ENCODE data around the gene BBX.

The BBX gene

DNA sequence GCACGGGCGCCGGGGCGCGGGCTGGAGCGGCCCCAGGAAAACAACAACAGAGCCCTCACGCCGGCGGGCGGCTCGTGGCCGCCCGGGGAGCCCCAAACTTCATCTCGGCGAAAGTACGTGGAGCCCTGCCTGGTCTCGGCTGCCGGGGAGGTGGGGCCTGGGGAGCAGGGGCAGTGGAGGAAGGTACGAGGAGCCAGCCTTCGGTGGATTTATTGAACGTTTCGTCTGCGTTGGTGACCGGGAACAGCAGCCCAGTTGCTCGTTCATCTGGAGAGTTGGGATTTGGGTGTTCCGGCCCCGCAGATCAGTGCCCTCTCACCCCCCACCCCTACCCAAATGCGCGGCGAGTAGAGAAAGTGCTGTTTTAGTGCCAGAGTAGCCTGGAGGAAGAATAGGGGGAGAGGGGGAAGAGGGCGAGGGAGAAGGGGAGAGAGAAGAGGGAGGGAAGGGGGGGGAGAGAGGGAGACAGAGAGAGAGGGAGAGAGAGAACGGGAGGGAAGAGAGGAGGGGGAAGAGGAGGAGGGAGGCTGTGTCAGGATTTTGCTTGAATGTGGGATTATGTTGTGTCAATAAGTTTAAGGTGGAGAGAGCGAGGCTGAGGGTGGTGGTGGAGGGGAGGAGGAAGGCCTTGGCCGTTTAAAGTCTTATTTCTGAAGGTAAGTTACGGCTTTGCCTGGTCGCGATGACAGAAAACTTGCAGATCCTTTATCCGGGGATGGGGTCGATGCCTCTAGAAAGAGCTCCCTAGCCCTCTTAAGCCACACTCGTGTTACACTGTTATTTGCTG lies 970 bp downstream of the BBX start:
- DNase-seq: peak; percentile 68 to 82

DNA sequence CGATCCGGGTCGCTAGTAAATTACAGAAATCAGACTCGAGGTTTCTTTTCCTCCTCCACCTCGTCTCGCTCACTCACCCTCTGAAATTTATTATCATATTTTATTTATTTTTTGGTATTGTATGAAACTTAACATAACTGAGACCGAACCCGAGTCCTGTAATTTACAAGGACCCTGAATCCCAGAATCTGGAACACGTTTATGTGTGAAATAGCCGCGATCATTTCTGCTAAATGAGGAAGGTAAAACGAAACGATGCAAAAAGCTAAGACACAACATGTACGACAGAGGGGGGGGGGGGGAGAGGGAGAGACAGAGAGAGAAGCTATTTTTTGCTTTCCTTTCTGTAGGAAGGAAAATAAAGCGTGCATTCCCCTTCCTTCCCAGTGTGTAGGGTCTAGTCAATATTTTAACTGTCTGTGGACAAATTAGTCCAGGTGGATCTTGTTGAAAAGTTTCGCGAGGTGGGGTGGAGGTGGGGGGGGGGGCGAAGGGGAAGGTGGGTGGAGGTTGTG lies 1.6 kb downstream of the BBX start:
- DNase-seq: peak; percentile 66 to 73
- TF ChIP-seq GATA1 (IDR thresholded peaks at IDR 0.05; ENCODE audit: low read depth, low read length) (no peak), POLR2A (IDR thresholded peaks at IDR 0.05; ENCODE audit: low read length) (no peak)

More for the DNA sequence above, 970 bp downstream of the BBX start:
- TF ChIP-seq GATA1 (IDR thresholded peaks at IDR 0.05; ENCODE audit: low read depth, low read length): no peak
- TF ChIP-seq POLR2A (IDR thresholded peaks at IDR 0.05; ENCODE audit: low read length): peak; percentile 34

DNA sequence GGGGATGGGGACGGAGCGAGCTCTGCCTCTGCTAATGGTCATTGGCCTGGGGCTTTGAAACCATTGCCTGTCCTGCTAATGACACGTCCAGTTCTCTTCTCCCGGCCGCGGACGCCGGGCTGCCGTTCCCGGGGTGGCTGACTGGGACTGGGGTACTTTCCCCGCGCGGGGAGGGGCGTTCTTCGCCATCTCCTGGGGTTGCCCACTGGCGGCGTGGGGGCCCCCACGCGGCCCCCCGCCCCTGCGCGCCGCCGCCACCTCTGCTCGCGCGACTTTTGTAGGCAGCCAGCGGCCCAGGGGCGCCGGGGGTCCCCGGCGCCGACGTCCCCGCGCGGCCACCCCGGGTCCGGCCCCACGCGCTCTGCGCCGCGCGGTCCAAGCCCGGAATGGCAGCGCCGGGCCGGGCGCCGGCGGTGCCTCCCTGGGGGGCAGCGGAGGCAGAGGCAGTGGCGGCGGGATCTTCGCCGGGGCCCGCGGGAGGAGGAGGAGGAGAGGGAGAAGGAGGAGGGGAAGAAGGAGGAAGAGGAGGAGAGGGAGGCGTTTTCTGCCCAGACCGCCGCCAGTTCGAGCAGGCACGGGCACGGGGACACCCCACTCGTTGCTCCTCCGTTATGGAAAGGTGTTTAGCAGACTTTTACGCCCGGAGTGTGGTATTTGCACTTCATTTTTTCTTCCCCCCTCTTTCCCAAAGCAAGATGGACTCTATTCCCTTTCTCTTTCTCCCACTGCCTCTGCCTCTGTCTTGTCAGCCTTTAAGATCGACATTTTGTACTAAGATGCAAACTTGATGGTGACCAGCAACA lies 2.3 kb downstream of the BBX start:
- TF ChIP-seq POLR2A (IDR thresholded peaks at IDR 0.05; ENCODE audit: low read length): peak; percentile 54
- TF ChIP-seq GATA1 (IDR thresholded peaks at IDR 0.05; ENCODE audit: low read depth, low read length): no peak
- peak; percentile 67 to 72 for DNase-seq

DNA sequence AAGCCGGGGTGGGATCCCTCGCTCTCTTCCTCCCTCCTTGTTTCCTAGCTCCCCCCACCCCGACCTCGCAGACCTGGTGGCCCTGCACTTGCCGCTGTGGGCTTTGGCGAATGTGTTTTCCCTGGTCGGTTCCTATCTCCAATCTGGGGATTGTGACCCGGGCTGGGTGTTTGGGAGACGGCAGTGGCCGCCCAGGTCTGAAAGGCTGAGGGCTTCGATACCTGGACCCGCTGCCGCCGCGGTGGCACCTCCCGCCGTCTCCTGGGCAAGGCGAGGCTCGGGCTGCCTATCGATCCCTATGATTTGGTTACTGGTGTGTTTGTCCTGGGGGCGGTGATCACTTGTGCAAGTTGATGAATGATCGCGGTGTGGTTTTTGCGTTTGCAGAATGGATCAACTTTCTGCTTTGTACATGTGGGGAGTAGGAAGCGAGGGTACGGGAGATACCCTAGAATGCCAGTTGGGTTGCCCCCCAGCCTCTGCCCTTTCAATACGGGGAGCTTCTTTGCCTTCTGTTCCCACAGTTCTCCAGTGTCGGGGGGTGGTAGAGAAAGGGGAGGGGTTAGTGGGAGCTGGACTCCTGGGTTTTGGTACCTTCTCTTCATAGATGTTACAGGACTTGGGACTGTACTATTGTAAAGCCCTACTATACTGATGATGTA lies 3.0 kb downstream of the BBX start:
- TF ChIP-seq POLR2A (IDR thresholded peaks at IDR 0.05; ENCODE audit: low read length) (no peak), GATA1 (IDR thresholded peaks at IDR 0.05; ENCODE audit: low read depth, low read length) (no peak)
- DNase-seq: peak; percentile 60 to 69

DNA sequence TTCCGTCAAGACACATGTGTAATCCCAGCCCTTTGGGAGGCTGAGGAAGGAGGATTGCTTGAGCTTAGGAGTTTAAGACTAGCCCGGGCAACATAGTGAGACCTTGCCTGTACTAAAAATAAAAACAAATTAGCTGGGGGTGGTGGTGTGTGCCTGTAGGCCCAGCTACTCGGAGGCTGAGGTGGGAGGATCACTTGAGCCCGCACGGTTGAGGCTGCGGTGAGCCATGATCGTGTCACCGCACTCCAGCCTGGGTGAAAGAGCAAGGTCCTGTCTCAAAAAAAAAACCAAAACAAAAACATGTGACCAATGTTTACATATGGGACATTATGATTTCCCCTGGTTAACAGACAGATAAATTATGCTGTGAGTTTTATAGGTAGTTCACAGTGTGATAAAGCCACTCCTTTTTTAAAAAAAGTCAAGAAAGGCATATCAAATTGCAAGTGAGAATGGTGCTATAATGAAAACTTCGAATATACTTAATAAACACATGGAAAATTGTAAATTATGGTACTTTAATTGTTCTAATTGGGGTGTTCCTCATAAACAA lies 9.2 kb downstream of the BBX start:
- TF ChIP-seq POLR2A (IDR thresholded peaks at IDR 0.05; ENCODE audit: low read length): no peak
- no peak for TF ChIP-seq GATA1 (IDR thresholded peaks at IDR 0.05; ENCODE audit: low read depth, low read length)
- no peak for DNase-seq

DNA sequence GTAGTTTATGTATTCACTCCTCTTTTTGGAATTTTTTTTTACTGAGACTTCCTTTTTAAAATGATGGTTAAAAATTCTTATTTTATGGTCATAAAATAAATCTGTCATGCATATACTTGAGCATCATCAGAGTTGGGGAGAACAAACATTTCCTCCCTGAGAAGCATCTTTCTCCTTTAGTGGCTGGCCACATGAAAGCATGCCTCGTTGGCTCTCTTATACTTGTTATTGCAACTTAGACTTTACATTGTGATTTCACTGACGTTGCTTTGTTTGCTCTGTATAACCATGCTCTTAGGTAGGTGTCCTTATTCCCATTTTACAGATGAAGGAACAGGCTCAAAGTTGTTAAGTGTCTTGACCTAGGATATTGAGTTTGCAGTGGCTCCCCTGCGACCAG lies 18.1 kb downstream of the BBX start:
- no peak for TF ChIP-seq GATA1 (IDR thresholded peaks at IDR 0.05; ENCODE audit: low read depth, low read length)
- TF ChIP-seq POLR2A (IDR thresholded peaks at IDR 0.05; ENCODE audit: low read length): no peak
- DNase-seq: no peak

DNA sequence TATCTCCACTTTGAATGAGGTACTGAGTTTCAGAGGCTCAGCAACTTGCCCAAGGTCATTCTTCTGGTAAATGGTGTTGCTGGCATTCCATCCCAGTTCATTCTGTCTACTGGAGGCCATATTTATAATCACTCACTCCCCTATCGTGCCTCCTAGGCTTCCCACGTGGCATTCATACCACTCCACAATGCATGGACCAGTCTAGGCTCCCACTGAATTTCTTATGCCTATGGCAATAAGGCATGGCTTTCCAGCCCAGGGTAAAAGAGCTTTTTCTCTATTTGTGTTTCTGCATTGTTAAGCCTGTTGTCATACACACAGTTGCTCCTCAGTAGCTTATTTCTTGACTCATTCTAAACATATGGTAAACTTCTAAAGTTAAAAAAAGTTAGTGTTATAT lies 19.9 kb downstream of the BBX start:
- no peak for DNase-seq
- TF ChIP-seq GATA1 (IDR thresholded peaks at IDR 0.05; ENCODE audit: low read depth, low read length) (no peak), POLR2A (IDR thresholded peaks at IDR 0.05; ENCODE audit: low read length) (no peak)

DNA sequence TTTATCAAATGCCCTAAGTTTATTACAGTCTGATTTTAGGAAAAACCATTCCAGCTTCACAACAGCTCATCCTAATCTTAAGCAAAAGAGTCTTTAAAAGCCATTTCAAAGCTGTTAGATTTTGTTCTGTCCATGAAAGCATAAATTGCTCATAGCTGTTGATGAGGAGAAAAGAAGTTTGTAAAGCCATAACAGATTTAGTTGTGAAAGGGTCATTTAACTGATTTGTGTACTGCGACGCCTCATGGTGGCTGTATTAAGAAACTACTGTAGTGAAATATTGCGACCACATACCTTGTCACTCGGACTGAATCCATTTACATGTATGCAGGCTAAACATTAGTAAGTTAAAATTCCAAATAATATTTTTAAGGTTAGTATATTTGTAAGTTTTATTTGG lies 20.9 kb downstream of the BBX start:
- peak; percentile 40 to 54 for DNase-seq
- no peak for TF ChIP-seq POLR2A (IDR thresholded peaks at IDR 0.05; ENCODE audit: low read length)
- TF ChIP-seq GATA1 (IDR thresholded peaks at IDR 0.05; ENCODE audit: low read depth, low read length): no peak

DNA sequence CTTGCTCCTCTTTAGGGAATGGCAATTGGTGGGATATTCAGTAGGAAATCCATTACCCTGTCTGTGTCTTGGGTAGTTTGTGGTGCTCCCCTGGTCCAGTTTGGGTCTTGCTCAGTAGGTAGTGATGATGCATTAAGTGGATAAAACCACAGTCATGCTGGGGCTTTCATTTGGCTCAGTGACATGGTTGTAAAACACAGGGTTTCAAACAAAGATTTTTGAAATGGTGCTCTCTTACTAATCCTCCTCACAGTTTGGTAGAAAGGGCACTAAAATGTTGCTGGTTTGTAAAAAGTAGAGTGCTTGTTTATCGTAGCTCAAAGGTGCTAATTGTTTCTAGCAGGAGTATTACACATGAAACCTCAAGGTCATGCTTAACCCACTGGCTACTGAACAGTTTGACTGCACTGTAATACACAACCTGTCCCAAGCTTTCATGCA lies 22.9 kb downstream of the BBX start:
- DNase-seq: no peak
- TF ChIP-seq POLR2A (IDR thresholded peaks at IDR 0.05; ENCODE audit: low read length) (no peak), GATA1 (IDR thresholded peaks at IDR 0.05; ENCODE audit: low read depth, low read length) (no peak)

DNA sequence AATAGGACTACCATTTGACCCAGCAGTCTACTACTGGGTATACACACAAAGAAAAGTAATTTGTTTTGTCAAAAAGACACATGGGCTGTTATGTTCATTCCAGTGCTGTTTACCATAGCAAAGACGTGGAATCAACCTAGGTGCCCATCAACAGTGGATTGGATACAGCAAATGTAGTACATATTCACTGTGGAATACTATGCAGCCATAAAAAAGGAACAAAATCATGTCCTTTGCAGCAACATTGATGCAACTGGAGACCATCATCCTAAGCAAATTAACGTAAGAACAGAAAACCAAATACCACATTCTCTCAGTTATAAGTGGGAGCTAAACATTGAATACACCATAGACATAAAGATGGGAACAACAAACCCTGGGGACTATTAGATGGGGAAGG lies 25.8 kb downstream of the BBX start:
- no peak for DNase-seq
- TF ChIP-seq GATA1 (IDR thresholded peaks at IDR 0.05; ENCODE audit: low read depth, low read length) (no peak), POLR2A (IDR thresholded peaks at IDR 0.05; ENCODE audit: low read length) (no peak)

DNA sequence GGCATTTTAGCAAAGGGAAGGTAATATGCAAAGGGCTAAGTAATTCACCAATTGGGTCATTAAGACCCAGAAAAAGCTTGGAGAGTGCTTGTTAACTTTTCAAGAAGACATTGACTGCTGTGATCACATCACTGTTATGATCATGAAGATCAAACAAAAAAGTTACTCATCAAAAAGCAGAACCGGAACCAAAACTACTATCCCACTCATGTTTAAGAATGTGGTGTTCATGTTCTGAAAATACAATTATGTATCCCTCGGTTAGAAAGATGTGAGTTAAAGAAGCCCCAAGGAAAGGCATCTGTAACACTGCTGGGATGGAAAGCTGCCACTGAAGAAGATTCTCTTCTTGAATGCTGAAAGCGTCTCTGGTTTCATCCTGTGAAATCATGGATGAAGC lies 32.6 kb downstream of the BBX start:
- no peak for DNase-seq
- no peak for TF ChIP-seq POLR2A (IDR thresholded peaks at IDR 0.05; ENCODE audit: low read length)
- no peak for TF ChIP-seq GATA1 (IDR thresholded peaks at IDR 0.05; ENCODE audit: low read depth, low read length)

DNA sequence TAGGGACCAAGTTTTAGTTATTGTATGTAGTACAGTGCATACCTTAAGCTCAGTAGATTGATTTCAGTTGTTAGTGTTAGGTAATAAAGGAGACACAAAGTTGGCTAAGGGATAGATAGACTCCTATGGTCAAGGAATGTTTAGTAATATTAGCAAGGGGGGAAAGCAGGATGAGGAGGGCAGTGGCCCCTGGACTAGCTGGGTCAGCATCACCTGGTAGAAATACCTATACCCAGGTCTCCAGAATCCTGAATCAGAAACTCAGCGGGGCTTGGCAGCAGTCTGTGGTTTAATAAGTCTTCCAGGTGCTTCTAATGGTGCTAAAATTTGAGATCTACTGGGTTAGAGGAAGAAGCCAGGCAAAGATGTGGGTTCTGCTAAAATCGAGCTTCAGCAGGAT lies 35.0 kb downstream of the BBX start:
- no peak for TF ChIP-seq GATA1 (IDR thresholded peaks at IDR 0.05; ENCODE audit: low read depth, low read length)
- no peak for TF ChIP-seq POLR2A (IDR thresholded peaks at IDR 0.05; ENCODE audit: low read length)

DNA sequence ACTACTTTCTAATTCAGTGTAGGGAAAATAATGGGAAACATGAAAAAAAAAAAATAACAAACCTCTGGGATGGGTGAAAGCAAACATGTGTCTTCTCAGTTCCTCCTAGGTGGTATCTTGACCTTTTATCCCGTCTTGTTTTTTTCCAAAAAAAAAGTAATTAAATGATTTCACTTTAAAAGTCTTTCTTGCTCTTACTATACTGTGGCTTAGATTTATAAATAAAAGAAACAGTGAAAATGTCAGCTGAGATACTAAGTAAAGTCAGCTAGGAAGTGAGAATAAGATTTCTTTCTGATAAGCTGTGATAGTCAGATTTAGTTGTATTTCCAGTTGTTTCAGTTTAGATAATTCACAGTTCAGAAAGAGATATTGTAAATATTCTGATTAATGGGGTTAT lies 37.4 kb downstream of the BBX start:
- DNase-seq: no peak
- TF ChIP-seq GATA1 (IDR thresholded peaks at IDR 0.05; ENCODE audit: low read depth, low read length) (no peak), POLR2A (IDR thresholded peaks at IDR 0.05; ENCODE audit: low read length) (no peak)

More for the DNA sequence above, 35.0 kb downstream of the BBX start:
- DNase-seq: no peak

DNA sequence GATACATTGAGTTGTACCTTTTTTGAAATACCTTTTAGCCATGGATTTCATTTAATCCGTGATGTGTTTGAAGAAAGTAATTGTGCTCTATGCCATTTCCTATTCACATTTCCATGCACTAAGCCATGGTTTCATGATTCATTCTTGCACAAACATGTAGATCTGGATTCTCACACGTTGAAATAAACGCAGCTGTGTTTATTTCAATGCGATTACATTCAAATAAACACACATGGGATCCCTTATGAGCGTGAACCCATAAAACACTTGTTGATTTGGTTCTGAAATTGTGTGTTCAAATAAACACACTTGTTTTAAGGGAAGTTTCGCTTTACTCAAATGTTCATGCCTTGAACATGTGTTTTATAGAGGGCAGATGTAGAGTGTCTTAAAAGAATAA lies 39.2 kb downstream of the BBX start:
- TF ChIP-seq POLR2A (IDR thresholded peaks at IDR 0.05; ENCODE audit: low read length) (no peak), GATA1 (IDR thresholded peaks at IDR 0.05; ENCODE audit: low read depth, low read length) (no peak)
- DNase-seq: no peak
